Tracheal epithelial cell (primary cell): ENCODE data around the gene TSN. TPM values are rescaled to one million over a fixed set of nuclear protein-coding genes. Genes with fewer than 3 reads are reported as not detected.

Source experiments
- total RNA-seq: library from RNA; depleted of rRNA; stranded (reverse); fragments of >200 nt; gene quantifications from 2 replicates; pipeline ENCODE4 v1.2.1, GENCODE V29; 2014

Gene TSN
- 46.0 and 61.2 TPM in 2 replicates for total RNA-seq

DNA sequence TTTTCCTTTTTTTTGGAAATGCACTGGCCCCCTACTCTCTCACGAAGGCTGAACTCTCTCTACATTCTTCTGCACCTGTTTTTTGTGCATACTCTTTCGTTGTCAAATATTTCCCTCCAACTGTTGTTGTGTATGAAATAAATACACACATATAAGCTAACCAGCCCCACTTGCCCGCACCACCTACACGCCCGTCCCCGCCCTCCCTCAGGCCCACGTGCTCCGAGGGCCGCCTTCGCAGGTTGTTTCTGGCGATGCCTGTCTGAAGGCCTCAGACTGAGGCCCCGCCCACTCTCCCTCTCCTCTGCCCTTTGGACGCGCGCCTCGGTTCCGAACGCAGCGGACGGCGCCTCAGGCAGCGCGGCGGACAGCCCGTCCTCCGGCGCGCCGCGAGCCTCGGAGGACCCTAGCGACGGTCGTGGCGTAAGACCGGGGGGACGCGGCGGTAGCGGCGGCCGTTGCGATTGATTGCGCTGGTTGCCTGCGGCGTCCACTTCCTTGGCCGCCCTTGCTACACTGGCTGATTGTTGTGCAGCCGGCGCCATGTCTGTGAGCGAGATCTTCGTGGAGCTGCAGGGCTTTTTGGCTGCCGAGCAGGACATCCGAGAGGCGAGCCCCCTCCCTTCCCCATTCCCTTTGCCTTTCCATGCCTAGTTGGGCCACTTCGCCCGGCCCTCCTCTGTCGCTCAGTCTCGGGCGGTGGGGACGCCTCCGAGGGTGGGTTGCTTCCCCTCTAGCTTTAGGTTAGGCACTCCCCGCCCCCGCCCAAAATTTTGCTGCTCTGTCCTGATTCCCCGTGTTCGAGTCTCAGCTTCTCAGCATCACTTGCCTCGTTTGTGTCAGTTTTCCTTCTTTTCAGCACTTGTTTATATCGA, at the start of gene TSN:
TSS of gene TSN (plus strand) at position 415 of the 875 bp plus-strand sequence. CDS start at position 544, 129 bp downstream.

GRCh38 chr2:121736462-121737336, 18.8 kb upstream of the TSN start, which contains the start of gene NIFK:
Gene NIFK, minus strand, starts transcription at chr2:121736875. Its CDS starts 25 bp downstream, at chr2:121736850.

Other genes starting within 250 kb of the TSN start
- gene RNU4ATAC, start 224.8 kb upstream of the TSN start, total RNA-seq, result not detected in 2 replicates
- 49.6 and 74.6 TPM in 2 replicates for gene CLASP1, start 106.2 kb upstream of the TSN start, total RNA-seq
- 59.8 and 78.2 TPM in 2 replicates for gene NIFK, start 18.8 kb upstream of the TSN start, total RNA-seq